ENCODE data around the gene SETD6.

SETD6 gene

GRCh38 chr16:58471209-58471975 lies 43.9 kb upstream of the SETD6 start:
- no peak overlapping the region for H3K4me3 ChIP-seq (ENCODE audit: low read depth, low read length)
- TF ChIP-seq CTCF (IDR thresholded peaks at IDR 0.05) = no peak
- no peaks in the 10 kb centered on the region for H3K9me3 ChIP-seq (ENCODE audit: control insufficient read depth, low read length)
- no peak overlapping the region for H3K27ac ChIP-seq
- H3K9ac ChIP-seq = no peak overlapping the region
- H3K27me3 ChIP-seq (ENCODE audit: control insufficient read depth, insufficient read depth, low read length) = no peaks in the 10 kb centered on the region
- H3K36me3 ChIP-seq (ENCODE audit: control insufficient read depth, insufficient read depth, low read length) = no peaks in the 10 kb centered on the region
- H2AFZ ChIP-seq = no peak overlapping the region
- H3K79me2 ChIP-seq = no peaks in the 10 kb centered on the region
- H3K4me2 ChIP-seq (ENCODE audit: low read length) = no peak overlapping the region
- peaks cover under 1% of the 10 kb centered on the region for H3K4me1 ChIP-seq

GRCh38 chr16:58472266-58472665 lies 43.1 kb upstream of the SETD6 start:
- TF ChIP-seq CTCF (IDR thresholded peaks at IDR 0.05) = no peak
- H2AFZ ChIP-seq = no peak overlapping the region
- no peaks in the 10 kb centered on the region for H3K36me3 ChIP-seq (ENCODE audit: control insufficient read depth, insufficient read depth, low read length)
- no peaks in the 10 kb centered on the region for H3K27me3 ChIP-seq (ENCODE audit: control insufficient read depth, insufficient read depth, low read length)
- no peaks in the 10 kb centered on the region for H3K79me2 ChIP-seq
- H3K4me1 ChIP-seq = peaks cover 4% of the 10 kb centered on the region
- H3K4me2 ChIP-seq (ENCODE audit: low read length) = no peak overlapping the region
- no peaks in the 10 kb centered on the region for H3K9me3 ChIP-seq (ENCODE audit: control insufficient read depth, low read length)
- H3K9ac ChIP-seq = no peak overlapping the region
- H3K27ac ChIP-seq = no peak overlapping the region
- no peak overlapping the region for H3K4me3 ChIP-seq (ENCODE audit: low read depth, low read length)

GRCh38 chr16:58472827-58473226 lies 42.5 kb upstream of the SETD6 start:
- H3K4me2 ChIP-seq (ENCODE audit: low read length) = no peak overlapping the region
- peaks cover 7% of the 10 kb centered on the region for H3K4me1 ChIP-seq
- TF ChIP-seq CTCF (IDR thresholded peaks at IDR 0.05) = no peak
- H3K79me2 ChIP-seq = no peaks in the 10 kb centered on the region
- no peaks in the 10 kb centered on the region for H3K27me3 ChIP-seq (ENCODE audit: control insufficient read depth, insufficient read depth, low read length)
- no peaks in the 10 kb centered on the region for H3K36me3 ChIP-seq (ENCODE audit: control insufficient read depth, insufficient read depth, low read length)
- no peak overlapping the region for H3K4me3 ChIP-seq (ENCODE audit: low read depth, low read length)
- no peak overlapping the region for H2AFZ ChIP-seq
- no peak overlapping the region for H3K9ac ChIP-seq
- no peak overlapping the region for H3K27ac ChIP-seq
- H3K9me3 ChIP-seq (ENCODE audit: control insufficient read depth, low read length) = no peaks in the 10 kb centered on the region

- no peak for TF ChIP-seq CTCF (IDR thresholded peaks at IDR 0.05)
- H3K9ac ChIP-seq = no peak overlapping the region
- H3K27ac ChIP-seq = peak overlapping the region; percentile 42
- H3K4me3 ChIP-seq (ENCODE audit: low read depth, low read length) = no peak overlapping the region
- no peaks in the 10 kb centered on the region for H3K27me3 ChIP-seq (ENCODE audit: control insufficient read depth, insufficient read depth, low read length)
- H2AFZ ChIP-seq = no peak overlapping the region
- H3K79me2 ChIP-seq = no peaks in the 10 kb centered on the region
- H3K4me2 ChIP-seq (ENCODE audit: low read length) = no peak overlapping the region
- H3K9me3 ChIP-seq (ENCODE audit: control insufficient read depth, low read length) = no peaks in the 10 kb centered on the region
- no peaks in the 10 kb centered on the region for H3K36me3 ChIP-seq (ENCODE audit: control insufficient read depth, insufficient read depth, low read length)
- H3K4me1 ChIP-seq = peaks cover 7% of the 10 kb centered on the region
Observed at GRCh38 chr16:58474296-58474695, 41.0 kb upstream of the SETD6 start.

GRCh38 chr16:58475091-58475619 lies 40.2 kb upstream of the SETD6 start:
- H3K4me1 ChIP-seq = peaks cover 7% of the 10 kb centered on the region
- H3K36me3 ChIP-seq (ENCODE audit: control insufficient read depth, insufficient read depth, low read length) = no peaks in the 10 kb centered on the region
- no peak overlapping the region for H3K4me2 ChIP-seq (ENCODE audit: low read length)
- no peaks in the 10 kb centered on the region for H3K27me3 ChIP-seq (ENCODE audit: control insufficient read depth, insufficient read depth, low read length)
- TF ChIP-seq CTCF (IDR thresholded peaks at IDR 0.05) = no peak
- H3K27ac ChIP-seq = peak overlapping the region; percentile 64
- no peak overlapping the region for H3K4me3 ChIP-seq (ENCODE audit: low read depth, low read length)
- no peaks in the 10 kb centered on the region for H3K9me3 ChIP-seq (ENCODE audit: control insufficient read depth, low read length)
- no peaks in the 10 kb centered on the region for H3K79me2 ChIP-seq
- H3K9ac ChIP-seq = no peak overlapping the region
- no peak overlapping the region for H2AFZ ChIP-seq
